SK-N-SH (cell line): Measurements from ENCODE around the gene DNAJC25. TPM values are rescaled to one million over a fixed set of nuclear protein-coding genes. Genes with fewer than 3 reads are reported as not detected.

Experiments
- CTCF ChIA-PET: fragments of 300-600, 350-600 bp; formaldehyde crosslinking; extraction: SDS; loops from one replicate; lab custom pipeline; 2021; lab: Yijun Ruan, JAX
- POLR2A ChIA-PET: fragments of 350-600 bp; sonication (Branson Sonifier 250); formaldehyde crosslinking; extraction: SDS; loops from one replicate; lab custom pipeline; 2020; ENCODE audit warnings: antibody characterized with exemption, inconsistent platforms; lab: Yijun Ruan, JAX
- DNase-seq: peaks from one replicate; pipeline ENCODE4 v3.0.0; 2012
- H2AFZ ChIP-seq: fragments of 200-600 bp; sonication (generic); 2 replicates; pipeline ENCODE4 v1.8.1; 2016; ENCODE audit warnings: antibody characterized with exemption, mild to moderate bottlenecking, low read depth
- H3F3A ChIP-seq: fragments of 200-600 bp; sonication (generic); replicated peaks from 2 replicates; pipeline ENCODE3; 2016; ENCODE audit warnings: antibody characterized with exemption, mild to moderate bottlenecking; ENCODE audit not compliant: insufficient read depth
- H3K27ac ChIP-seq, 2 experiments: fragments of 200-500 bp in 1 of 2; fragments of 200-600 bp in 1 of 2; sonication (Bioruptor generic) in 1 of 2; sonication (generic), shearing (Covaris generic) in 1 of 2; 2 replicates each; pipeline versions ENCODE4 v1.5.1 to v1.6.1; 2014 to 2016; ENCODE audit warnings: low read depth in 2 of 2, inconsistent platforms in 1 of 2, low read length in 1 of 2, mild to moderate bottlenecking in 1 of 2, mixed read lengths in 1 of 2
- H3K27me3 ChIP-seq: fragments of 200-600 bp; sonication (generic), shearing (Covaris generic); 2 replicates; pipeline ENCODE4 v1.6.1; 2016; ENCODE audit warnings: mixed run types; ENCODE audit not compliant: insufficient read depth
- H3K36me3 ChIP-seq, 2 experiments: fragments of 200-500 bp in 1 of 2; fragments of 200-600 bp in 1 of 2; sonication (Bioruptor generic) in 1 of 2; sonication (generic) in 1 of 2; replicated peaks in 1 of 2; 2 replicates each; pipeline versions ENCODE3 to v1.5.1; 2014 to 2016; ENCODE audit warnings: low read length in 1 of 2, mild to moderate bottlenecking in 1 of 2; ENCODE audit not compliant: insufficient read depth in 2 of 2, control insufficient read depth in 1 of 2
- H3K4me1 ChIP-seq, 2 experiments: fragments of 200-500 bp in 1 of 2; fragments of 200-600 bp in 1 of 2; sonication (Bioruptor generic) in 1 of 2; sonication (generic), shearing (Covaris generic) in 1 of 2; 2 replicates each; pipeline versions ENCODE4 v1.5.1 to v1.6.1; 2014 to 2016; ENCODE audit warnings: low read depth in 1 of 2, low read length in 1 of 2, mixed run types in 1 of 2; ENCODE audit not compliant: insufficient read depth in 2 of 2, control insufficient read depth in 1 of 2
- H3K4me2 ChIP-seq: fragments of 200-600 bp; sonication (generic), shearing (Covaris generic); 2 replicates; pipeline ENCODE4 v1.6.1; 2017; ENCODE audit warnings: mixed run types
- H3K4me3 ChIP-seq, 2 experiments: fragments of 200-500 bp in 1 of 2; fragments of 200-600 bp in 1 of 2; sonication (Bioruptor generic) in 1 of 2; sonication (generic), shearing (Covaris generic) in 1 of 2; 2 replicates each; pipeline versions ENCODE4 v1.5.1 to v1.8.1; 2014 to 2016; ENCODE audit warnings: low read depth in 2 of 2, inconsistent platforms in 1 of 2, low read length in 1 of 2, mild to moderate bottlenecking in 1 of 2, mixed read lengths in 1 of 2, moderate library complexity in 1 of 2
- H3K79me2 ChIP-seq: fragments of 200-600 bp; sonication (generic); 2 replicates; pipeline ENCODE4 v1.8.1; 2017; ENCODE audit warnings: mild to moderate bottlenecking; ENCODE audit not compliant: insufficient read depth
- H3K9ac ChIP-seq: fragments of 200-600 bp; sonication (generic); 2 replicates; pipeline ENCODE4 v1.6.1; 2017; ENCODE audit warnings: mixed run types
- H3K9me2 ChIP-seq: fragments of 200-600 bp; sonication (generic); 2 replicates; pipeline ENCODE4 v1.6.1; 2017; ENCODE audit warnings: mixed run types
- H3K9me3 ChIP-seq: fragments of 200-600 bp; sonication (generic); 2 replicates; pipeline ENCODE4 v1.6.1; 2017; ENCODE audit warnings: mixed run types, mild to moderate bottlenecking, moderate library complexity
- H4K20me1 ChIP-seq: fragments of 200-600 bp; sonication (generic); 2 replicates; pipeline ENCODE4 v1.6.1; 2017; ENCODE audit warnings: mild to moderate bottlenecking, mixed run types; ENCODE audit not compliant: insufficient read depth
- EZH2phosphoT487 ChIP-seq: fragments of 200-600 bp; sonication (generic); IDR thresholded peaks from 2 replicates; pipeline ENCODE4 v1.6.1; 2017; ENCODE audit warnings: low read depth, mixed run types, mild to moderate bottlenecking, antibody characterized with exemption, moderate library complexity, borderline replicate concordance
- FOXM1 ChIP-seq: IDR thresholded peaks from 2 replicates; pipeline ENCODE4 v1.4.0; 2012; ENCODE audit warnings: low read depth, mild to moderate bottlenecking
- IRF3 ChIP-seq: fragments of 150-350 bp; IDR thresholded peaks from 2 replicates; pipeline ENCODE4 v1.6.1; 2016; ENCODE audit warnings: mild to moderate bottlenecking, low read depth, low read length
- MXI1 ChIP-seq: IDR thresholded peaks from 2 replicates; pipeline ENCODE4 v1.6.1; 2012; ENCODE audit warnings: mild to moderate bottlenecking, low read depth, low read length, improper control_type of control experiment
- RCOR1 ChIP-seq: fragments of 150-350 bp; IDR thresholded peaks from 2 replicates; pipeline ENCODE4 v1.6.1; 2017; ENCODE audit warnings: antibody characterized with exemption, low read length
- REST ChIP-seq: IDR thresholded peaks from 2 replicates; pipeline ENCODE4 v1.6.1; 2012; ENCODE audit warnings: mild to moderate bottlenecking, low read depth, low read length, moderate library complexity
- RFX5 ChIP-seq: IDR thresholded peaks from 2 replicates; pipeline ENCODE4 v1.6.1; 2012; ENCODE audit warnings: mild to moderate bottlenecking, improper control_type of control experiment, low read length
- RXRA ChIP-seq: IDR thresholded peaks from 2 replicates; pipeline ENCODE4 v1.4.0; 2012; ENCODE audit warnings: low read depth, mild to moderate bottlenecking, borderline replicate concordance
- SIN3A ChIP-seq: IDR thresholded peaks from 2 replicates; pipeline ENCODE4 v1.6.1; 2012; ENCODE audit warnings: low read depth, mild to moderate bottlenecking, low read length, moderate library complexity, borderline replicate concordance
- TCF12 ChIP-seq: IDR thresholded peaks from 2 replicates; pipeline ENCODE4 v1.4.0; 2012
- YY1 ChIP-seq: IDR thresholded peaks from 2 replicates; pipeline ENCODE4 v1.4.0; 2012; ENCODE audit warnings: low read depth, mild to moderate bottlenecking
- WGBS: methylation state at CpG from one replicate; pipeline ENCODE4 v1.1.6; 2017; ENCODE audit warnings: low lambda C conversion rate; 5-methylcytosine and 5-hydroxymethylcytosine counted together
- polyA plus RNA-seq, 3 experiments: library from polyadenylated mRNA; depleted of rRNA; stranded (reverse); fragments of >200 nt; gene quantifications; 2 replicates each; pipeline ENCODE4 v1.2.3, GENCODE V29; 2012
- TF ChIP-seq, protein P1 (sequence below): fragments of 200-600 bp; sonication (generic); IDR thresholded peaks from 2 replicates; pipeline ENCODE4 v1.6.1; 2017; ENCODE audit warnings: antibody characterized with exemption, mild to moderate bottlenecking, moderate library complexity
- TF ChIP-seq, protein P2 (sequence below): IDR thresholded peaks from 2 replicates; pipeline ENCODE4; 2012
- TF ChIP-seq, protein P3 (sequence below): IDR thresholded peaks from 2 replicates; pipeline ENCODE4 v1.4.0; 2012; ENCODE audit warnings: low read depth

DNAJC25 gene
- polyA plus RNA-seq, 1 of the 3 experiments (the other 2 are of a cell fraction), result 3.3 TPM

- no peak for TF ChIP-seq SIN3A
- TF ChIP-seq FOXM1, result no peak
- TF ChIP-seq, protein P1, sequence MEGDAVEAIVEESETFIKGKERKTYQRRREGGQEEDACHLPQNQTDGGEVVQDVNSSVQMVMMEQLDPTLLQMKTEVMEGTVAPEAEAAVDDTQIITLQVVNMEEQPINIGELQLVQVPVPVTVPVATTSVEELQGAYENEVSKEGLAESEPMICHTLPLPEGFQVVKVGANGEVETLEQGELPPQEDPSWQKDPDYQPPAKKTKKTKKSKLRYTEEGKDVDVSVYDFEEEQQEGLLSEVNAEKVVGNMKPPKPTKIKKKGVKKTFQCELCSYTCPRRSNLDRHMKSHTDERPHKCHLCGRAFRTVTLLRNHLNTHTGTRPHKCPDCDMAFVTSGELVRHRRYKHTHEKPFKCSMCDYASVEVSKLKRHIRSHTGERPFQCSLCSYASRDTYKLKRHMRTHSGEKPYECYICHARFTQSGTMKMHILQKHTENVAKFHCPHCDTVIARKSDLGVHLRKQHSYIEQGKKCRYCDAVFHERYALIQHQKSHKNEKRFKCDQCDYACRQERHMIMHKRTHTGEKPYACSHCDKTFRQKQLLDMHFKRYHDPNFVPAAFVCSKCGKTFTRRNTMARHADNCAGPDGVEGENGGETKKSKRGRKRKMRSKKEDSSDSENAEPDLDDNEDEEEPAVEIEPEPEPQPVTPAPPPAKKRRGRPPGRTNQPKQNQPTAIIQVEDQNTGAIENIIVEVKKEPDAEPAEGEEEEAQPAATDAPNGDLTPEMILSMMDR, result no peak
- no peak for TF ChIP-seq MXI1
- TF ChIP-seq, all 33 proteins: peak for 0
- no peak overlapping the region for H2AFZ ChIP-seq
- WGBS, result 95% methylated on average over 5 of the region's 5 CpGs
- no peaks in the 10 kb centered on the region for H3K79me2 ChIP-seq
- H3K9me3 ChIP-seq, result no peaks in the 10 kb centered on the region
- H3K4me1 ChIP-seq, result no peaks in the 10 kb centered on the region
- no peak overlapping the region for H3K4me3 ChIP-seq
- no peaks in the 10 kb centered on the region for H3K9me2 ChIP-seq
- DNase-seq, result no peak
- no peak overlapping the region for H3K4me2 ChIP-seq
- POLR2A ChIA-PET, result no interaction called here
- no peaks in the 10 kb centered on the region for H4K20me1 ChIP-seq
- H3K9ac ChIP-seq, result no peak overlapping the region
- H3K27me3 ChIP-seq, result no peaks in the 10 kb centered on the region
- CTCF ChIA-PET, result interaction anchor here (0.7 to 1.8 kb wide), 2 partner anchors 12 to 943 kb away, joined by 3 to 4 read pairs; no protein-coding TSS in a partner anchor
- no peak overlapping the region for H3K27ac ChIP-seq
- peaks cover 17 to 33% of the 10 kb centered on the region in 2 experiments for H3K36me3 ChIP-seq
- H3F3A ChIP-seq, result no peaks in the 10 kb centered on the region
These were observed 44.8 kb upstream of the DNAJC25 start for GRCh38 chr9:111586378-111586777.

- H3K79me2 ChIP-seq, result no peaks in the 10 kb centered on the region
- no peak overlapping the region for H3K4me3 ChIP-seq
- H3K9ac ChIP-seq, result no peak overlapping the region
- no peaks in the 10 kb centered on the region for H4K20me1 ChIP-seq
- H2AFZ ChIP-seq, result no peak overlapping the region
- no peaks in the 10 kb centered on the region for H3K4me1 ChIP-seq
- POLR2A ChIA-PET, result no interaction called here
- no peak for DNase-seq
- 88% methylated on average over 5 of the region's 5 CpGs for WGBS
- CTCF ChIA-PET, result no interaction called here
- H3K27me3 ChIP-seq, result no peaks in the 10 kb centered on the region
- TF ChIP-seq RCOR1, result no peak
- TF ChIP-seq, protein P2, sequence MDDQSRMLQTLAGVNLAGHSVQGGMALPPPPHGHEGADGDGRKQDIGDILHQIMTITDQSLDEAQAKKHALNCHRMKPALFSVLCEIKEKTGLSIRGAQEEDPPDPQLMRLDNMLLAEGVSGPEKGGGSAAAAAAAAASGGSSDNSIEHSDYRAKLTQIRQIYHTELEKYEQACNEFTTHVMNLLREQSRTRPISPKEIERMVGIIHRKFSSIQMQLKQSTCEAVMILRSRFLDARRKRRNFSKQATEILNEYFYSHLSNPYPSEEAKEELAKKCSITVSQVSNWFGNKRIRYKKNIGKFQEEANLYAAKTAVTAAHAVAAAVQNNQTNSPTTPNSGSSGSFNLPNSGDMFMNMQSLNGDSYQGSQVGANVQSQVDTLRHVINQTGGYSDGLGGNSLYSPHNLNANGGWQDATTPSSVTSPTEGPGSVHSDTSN, result no peak
- TF ChIP-seq FOXM1, result no peak
- TF ChIP-seq EZH2phosphoT487, result no peak
- TF ChIP-seq TCF12, result no peak
- TF ChIP-seq REST, result no peak
- TF ChIP-seq IRF3, result no peak
- no peak for TF ChIP-seq YY1
- TF ChIP-seq RXRA, result no peak
- no peak for TF ChIP-seq RFX5
- TF ChIP-seq, protein P3, sequence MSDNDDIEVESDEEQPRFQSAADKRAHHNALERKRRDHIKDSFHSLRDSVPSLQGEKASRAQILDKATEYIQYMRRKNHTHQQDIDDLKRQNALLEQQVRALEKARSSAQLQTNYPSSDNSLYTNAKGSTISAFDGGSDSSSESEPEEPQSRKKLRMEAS, result no peak
- TF ChIP-seq, all 33 proteins: peak for 0
- H3K9me3 ChIP-seq, result no peaks in the 10 kb centered on the region
- H3K36me3 ChIP-seq, result peaks cover 8 to 37% of the 10 kb centered on the region in 2 experiments
- H3K9me2 ChIP-seq, result no peaks in the 10 kb centered on the region
- no peak overlapping the region for H3K4me2 ChIP-seq
- no peak overlapping the region for H3K27ac ChIP-seq
- H3F3A ChIP-seq, result no peaks in the 10 kb centered on the region
These were observed 42.3 kb upstream of the DNAJC25 start for GRCh38 chr9:111588846-111589245.
